Stimulated activated effector memory CD8-positive, alpha-beta T cell treated with anti-CD3 and anti-CD28 coated beads, Interleukin-12 subunit alpha, Interleukin-12 subunit beta, amount 100 ng/mL, for 72 hours (primary cell): ENCODE measurements around the gene ZBTB3.

Experiments used
- ATAC-seq: fragments of 150-1000 bp; cut with Tn5 transposase; 2 replicates; pipeline ENCODE4 v1.10.0; 2021
- DNase-seq, 2 donors: peaks; one replicate each; pipeline ENCODE4 v3.0.0; 2021 to 2022; ENCODE audit warnings: low spot score in 2 of 2
- H3K27ac Mint-ChIP-seq: one replicate; pipeline ENCODE4 v1.8.0; 2022; ENCODE audit warnings: mild to moderate bottlenecking, mixed read lengths
- H3K36me3 Mint-ChIP-seq: one replicate; pipeline ENCODE4 v1.8.0; 2022; ENCODE audit warnings: mild to moderate bottlenecking, mixed read lengths
- H3K4me1 Mint-ChIP-seq: one replicate; pipeline ENCODE4 v1.8.0; 2022; ENCODE audit warnings: mixed read lengths
- H3K4me3 Mint-ChIP-seq: one replicate; pipeline ENCODE4 v1.8.0; 2022; ENCODE audit warnings: mild to moderate bottlenecking, mixed read lengths
- H3K9me3 Mint-ChIP-seq: one replicate; pipeline ENCODE4 v1.8.0; 2022; ENCODE audit warnings: mixed read lengths

Gene ZBTB3

GRCh38 chr11:62728171-62728988 is 25.6 kb downstream of the ZBTB3 start, which contains the start of gene TTC9C:
TSS of gene TTC9C (plus strand) at chr11:62728486. CDS start at chr11:62728849, 363 bp downstream.
- peaks cover 95% of the 10 kb centered on the region for H3K36me3 Mint-ChIP-seq
- ATAC-seq (peak; percentile 36), DNase-seq (peak; percentile 63 to 90)
- peak within 1 kb of the TSS; percentile 89 for H3K4me3 Mint-ChIP-seq
- H3K4me1 Mint-ChIP-seq = peaks cover 29% of the 10 kb centered on the region
- peak within 1 kb of the TSS; percentile 99 for H3K27ac Mint-ChIP-seq
- H3K9me3 Mint-ChIP-seq = no peaks in the 10 kb centered on the region

GRCh38 chr11:62727872-62728170 is 26.1 kb downstream of the ZBTB3 start:
- Mint-ChIP-seq H3K4me1 (peaks cover 30% of the 10 kb centered on the region), H3K27ac (peak overlapping the region; percentile 99), H3K4me3 (peak overlapping the region; percentile 89), H3K36me3 (peaks cover 95% of the 10 kb centered on the region), H3K9me3 (no peaks in the 10 kb centered on the region)
- peak in 1 of 2 donors; percentile 61 for DNase-seq
- peak; percentile 77 for ATAC-seq

GRCh38 chr11:62727165-62727871 is 26.6 kb downstream of the ZBTB3 start, which contains the start of gene HNRNPUL2:
TSS of gene HNRNPUL2 (minus strand) at chr11:62727457. CDS start at chr11:62727156, 301 bp downstream.
- Mint-ChIP-seq H3K4me1 (peaks cover 30% of the 10 kb centered on the region), H3K4me3 (peak within 1 kb of the TSS; percentile 89), H3K9me3 (no peaks in the 10 kb centered on the region), H3K36me3 (peaks cover 95% of the 10 kb centered on the region), H3K27ac (peak within 1 kb of the TSS; percentile 99)
- peak; percentile 98 to 99 for DNase-seq
- ATAC-seq = peak; percentile 89

- peak; percentile 12 for ATAC-seq
- peak overlapping the region; percentile 99 for H3K27ac Mint-ChIP-seq
- no peaks in the 10 kb centered on the region for H3K9me3 Mint-ChIP-seq
- DNase-seq = no peak
- H3K4me3 Mint-ChIP-seq = peak overlapping the region; percentile 89
- H3K4me1 Mint-ChIP-seq = peaks cover 30% of the 10 kb centered on the region
- peaks cover 95% of the 10 kb centered on the region for H3K36me3 Mint-ChIP-seq
Measured at GRCh38 chr11:62726915-62727164, 27.1 kb downstream of the ZBTB3 start.

GRCh38 chr11:62726156-62726914 is 27.6 kb downstream of the ZBTB3 start:
- no peak for ATAC-seq
- DNase-seq = peak in 1 of 2 donors; percentile 70
- no peaks in the 10 kb centered on the region for H3K9me3 Mint-ChIP-seq
- peaks cover 95% of the 10 kb centered on the region for H3K36me3 Mint-ChIP-seq
- peak overlapping the region; percentile 99 for H3K27ac Mint-ChIP-seq
- H3K4me3 Mint-ChIP-seq = peak overlapping the region; percentile 89
- H3K4me1 Mint-ChIP-seq = peaks cover 28% of the 10 kb centered on the region

GRCh38 chr11:62725646-62726045 is 28.3 kb downstream of the ZBTB3 start:
- no peak for DNase-seq
- no peak for ATAC-seq
- Mint-ChIP-seq H3K27ac (peak overlapping the region; percentile 99), H3K36me3 (peaks cover 95% of the 10 kb centered on the region), H3K4me1 (peaks cover 23% of the 10 kb centered on the region), H3K9me3 (no peaks in the 10 kb centered on the region), H3K4me3 (peak overlapping the region; percentile 89)

GRCh38 chr11:62724171-62724570 is 29.8 kb downstream of the ZBTB3 start:
- Mint-ChIP-seq H3K4me3 (peak overlapping the region; percentile 89), H3K36me3 (peaks cover 98% of the 10 kb centered on the region), H3K27ac (peak overlapping the region; percentile 99), H3K4me1 (peaks cover 33% of the 10 kb centered on the region), H3K9me3 (no peaks in the 10 kb centered on the region)
- ATAC-seq (no peak), DNase-seq (no peak)

- DNase-seq (no peak), ATAC-seq (no peak)
- no peak overlapping the region for H3K4me3 Mint-ChIP-seq
- H3K27ac Mint-ChIP-seq = peak overlapping the region; percentile 29
- H3K4me1 Mint-ChIP-seq = peaks cover 45% of the 10 kb centered on the region
- H3K36me3 Mint-ChIP-seq = peaks cover 100% of the 10 kb centered on the region
- H3K9me3 Mint-ChIP-seq = no peaks in the 10 kb centered on the region
Measured at GRCh38 chr11:62721994-62722393, 32.0 kb downstream of the ZBTB3 start.

- no peak overlapping the region for H3K4me3 Mint-ChIP-seq
- ATAC-seq = peak; percentile 89
Measured at GRCh38 chr11:62719302-62719978, 34.5 kb downstream of the ZBTB3 start.

GRCh38 chr11:62716816-62717215 is 37.1 kb downstream of the ZBTB3 start:
- no peak for DNase-seq
- Mint-ChIP-seq H3K9me3 (no peaks in the 10 kb centered on the region), H3K27ac (peak overlapping the region; percentile 60), H3K36me3 (peaks cover 100% of the 10 kb centered on the region), H3K4me1 (peaks cover 50% of the 10 kb centered on the region), H3K4me3 (no peak overlapping the region)
- ATAC-seq = no peak

More at GRCh38 chr11:62719302-62719978, 34.5 kb downstream of the ZBTB3 start:
- no peak for DNase-seq
- Mint-ChIP-seq H3K9me3 (no peaks in the 10 kb centered on the region), H3K4me1 (peaks cover 37% of the 10 kb centered on the region), H3K27ac (peak overlapping the region; percentile 87), H3K36me3 (peaks cover 100% of the 10 kb centered on the region)

GRCh38 chr11:62716206-62716605 is 37.8 kb downstream of the ZBTB3 start:
- Mint-ChIP-seq H3K4me1 (peaks cover 50% of the 10 kb centered on the region), H3K4me3 (no peak overlapping the region), H3K9me3 (no peaks in the 10 kb centered on the region), H3K36me3 (peaks cover 100% of the 10 kb centered on the region), H3K27ac (peak overlapping the region; percentile 89)
- DNase-seq (no peak), ATAC-seq (no peak)

GRCh38 chr11:62715150-62716130 is 38.5 kb downstream of the ZBTB3 start:
- Mint-ChIP-seq H3K9me3 (no peaks in the 10 kb centered on the region), H3K27ac (peak overlapping the region; percentile 89), H3K4me3 (no peak overlapping the region), H3K4me1 (peaks cover 53% of the 10 kb centered on the region), H3K36me3 (peaks cover 100% of the 10 kb centered on the region)
- ATAC-seq = no peak
- no peak for DNase-seq

- peak overlapping the region; percentile 44 for H3K4me3 Mint-ChIP-seq
- H3K27ac Mint-ChIP-seq = peak overlapping the region; percentile 89
- peaks cover 61% of the 10 kb centered on the region for H3K4me1 Mint-ChIP-seq
- ATAC-seq (no peak), DNase-seq (no peak)
- H3K9me3 Mint-ChIP-seq = no peaks in the 10 kb centered on the region
- H3K36me3 Mint-ChIP-seq = peaks cover 98% of the 10 kb centered on the region
Measured at GRCh38 chr11:62713343-62713742, 40.6 kb downstream of the ZBTB3 start.

- no peak for DNase-seq
- Mint-ChIP-seq H3K4me1 (peaks cover 62% of the 10 kb centered on the region), H3K4me3 (peak overlapping the region; percentile 44)
Measured at GRCh38 chr11:62712861-62713260, 41.1 kb downstream of the ZBTB3 start.

More at GRCh38 chr11:62712861-62713260, 41.1 kb downstream of the ZBTB3 start:
- no peaks in the 10 kb centered on the region for H3K9me3 Mint-ChIP-seq
- ATAC-seq = no peak
- H3K36me3 Mint-ChIP-seq = peaks cover 93% of the 10 kb centered on the region
- peak overlapping the region; percentile 89 for H3K27ac Mint-ChIP-seq
